PC-9 (cell line): ENCODE results near the gene ZDHHC5. TPM values are rescaled to one million over a fixed set of nuclear protein-coding genes. Genes with fewer than 3 reads are reported as not detected.
A peak's percentile ranks its signal among the peaks of the same experiment; 100 is the strongest.

Source experiments
- BruUV-seq: library from RNA; stranded (reverse); fragments of 400-500 nt; replicated peaks from 2 replicates; lab custom pipeline; 2021; lab: Mats Ljungman, UMichigan
- CTCF ChIA-PET: fragments of 300-600 bp; sonication (Branson Sonifier 250); formaldehyde crosslinking; loops from one replicate; lab custom pipeline; 2022; ENCODE audit warnings: antibody characterized with exemption; lab: Charles Lee
- POLR2A ChIA-PET: fragments of 300-600 bp; sonication (Branson Sonifier 250); formaldehyde crosslinking; loops from one replicate; lab custom pipeline; 2022; ENCODE audit warnings: antibody characterized with exemption; ENCODE audit not compliant: unreplicated experiment; lab: Charles Lee
- DNase-seq, 2 experiments: peaks; one replicate each; pipeline versions ENCODE4 v3.0.0 to v3.0.0-alpha.2; 2015 to 2022; ENCODE audit warnings: mixed read lengths in 1 of 2
- H2AFZ ChIP-seq: fragments of 200-600 bp; sonication (generic); 2 replicates; pipeline ENCODE4 v1.8.1; 2017; ENCODE audit warnings: antibody characterized with exemption
- H3F3A ChIP-seq: fragments of 200-600 bp; sonication (generic); 2 replicates; pipeline ENCODE4 v1.8.1; 2017; ENCODE audit warnings: antibody characterized with exemption, mild to moderate bottlenecking, low read depth; ENCODE audit not compliant: insufficient read depth
- H3K27ac ChIP-seq: fragments of 200-600 bp; sonication (generic); 2 replicates; pipeline ENCODE4 v1.6.1; 2016; ENCODE audit warnings: mixed run types
- H3K27me3 ChIP-seq: fragments of 200-600 bp; sonication (generic); 2 replicates; pipeline ENCODE4 v1.6.1; 2016; ENCODE audit warnings: low read depth, mixed run types; ENCODE audit not compliant: insufficient read depth
- H3K36me3 ChIP-seq: fragments of 200-600 bp; sonication (generic); 2 replicates; pipeline ENCODE4 v1.6.1; 2016; ENCODE audit warnings: low read depth, mixed run types
- H3K4me1 ChIP-seq: fragments of 200-600 bp; sonication (generic); replicated peaks from 2 replicates; pipeline ENCODE4 v1.6.1; 2016; ENCODE audit warnings: mixed run types; ENCODE audit not compliant: insufficient read depth
- H3K4me2 ChIP-seq: fragments of 200-600 bp; sonication (generic); 2 replicates; pipeline ENCODE4 v1.6.1; 2017; ENCODE audit warnings: mixed run types
- H3K4me3 ChIP-seq: fragments of 200-600 bp; sonication (generic); 2 replicates; pipeline ENCODE4 v1.6.1; 2016; ENCODE audit warnings: mixed run types
- H3K79me2 ChIP-seq: fragments of 200-600 bp; sonication (generic); 2 replicates; pipeline ENCODE4 v1.6.1; 2017; ENCODE audit warnings: low read depth, mixed run types
- H3K9me2 ChIP-seq: fragments of 200-600 bp; sonication (generic); 2 replicates; pipeline ENCODE4 v1.8.1; 2017; ENCODE audit warnings: mild to moderate bottlenecking; ENCODE audit not compliant: insufficient read depth
- H3K9me3 ChIP-seq: fragments of 200-600 bp; sonication (generic); 2 replicates; pipeline ENCODE4 v1.8.1; 2016; ENCODE audit warnings: low read depth; ENCODE audit not compliant: insufficient read depth
- H4K20me1 ChIP-seq: fragments of 200-600 bp; sonication (generic); 2 replicates; pipeline ENCODE4 v1.8.1; 2017; ENCODE audit not compliant: insufficient read depth
- EZH2 ChIP-seq: fragments of 200-600 bp; sonication (generic); IDR thresholded peaks from 2 replicates; pipeline ENCODE4 v1.8.0; 2017; ENCODE audit warnings: antibody characterized with exemption, low read depth
- intact Hi-C: fragments of 100-400 bp; cut with micrococcal nuclease; formaldehyde crosslinking; loops from one replicate; pipeline ENCODE4 v1.10.0; 2022; ENCODE audit not compliant: unreplicated experiment
- total RNA-seq: library from RNA; stranded (reverse); gene quantifications from 2 replicates; pipeline ENCODE4 v1.2.3, GENCODE V29; 2021
- TF ChIP-seq, protein P1 (sequence below): fragments of 200-600 bp; sonication (generic); conservative IDR thresholded peaks from 2 replicates; pipeline ENCODE4 v1.6.1; 2017; ENCODE audit warnings: mixed run types, antibody characterized with exemption, mild to moderate bottlenecking, moderate library complexity

The ZDHHC5 gene
- total RNA-seq, 1 experiment from 2014 or later: 94.2 TPM

DNA sequence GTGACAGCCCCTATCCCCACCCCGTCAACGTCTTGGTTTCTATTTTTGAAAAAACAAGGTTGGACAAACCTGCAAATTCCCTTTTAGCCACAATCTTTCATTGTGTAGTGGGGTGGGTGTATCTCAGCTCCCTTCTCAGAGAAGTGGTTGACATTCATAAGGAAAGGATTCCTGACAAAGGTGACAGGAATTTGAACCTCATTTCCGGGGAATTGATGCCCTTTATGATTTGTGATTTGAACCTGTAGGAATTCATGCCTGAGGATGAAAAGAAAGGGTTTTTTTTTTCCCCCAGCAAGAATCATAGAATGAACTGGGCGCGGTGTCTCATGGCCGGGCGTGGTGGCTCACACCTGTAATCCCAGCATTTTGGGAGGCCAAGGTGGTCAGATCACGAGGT, 32.7 kb upstream of the ZDHHC5 start:
- Histone ChIP-seq H3K4me2 (no peak overlapping the region), H2AFZ (no peak overlapping the region), H4K20me1 (no peaks in the 10 kb centered on the region), H3K27me3 (peaks cover 13% of the 10 kb centered on the region; the same call in 1 of the 2 replicates), H3K27ac (no peak overlapping the region), H3K4me3 (no peak overlapping the region), H3F3A (no peaks in the 10 kb centered on the region), H3K36me3 (no peaks in the 10 kb centered on the region), H3K79me2 (no peaks in the 10 kb centered on the region), H3K4me1 (no peaks in the 10 kb centered on the region), H3K9me2 (no peaks in the 10 kb centered on the region), H3K9me3 (no peaks in the 10 kb centered on the region)
- BruUV-seq: no TSS peak
- DNase-seq: peak in 1 of 2 experiments; percentile 66
- ChIA-PET CTCF (interaction anchor here (1.3 kb wide), 1 partner anchor 67 kb away, joined by 4 read pairs; no protein-coding TSS in a partner anchor), POLR2A (interaction anchor here (0.6 kb wide), 1 partner anchor 9 kb away, joined by 3 read pairs; no protein-coding TSS in a partner anchor)
- intact Hi-C loops: no loop called here
- no peak for TF ChIP-seq EZH2
- TF ChIP-seq, protein P1, sequence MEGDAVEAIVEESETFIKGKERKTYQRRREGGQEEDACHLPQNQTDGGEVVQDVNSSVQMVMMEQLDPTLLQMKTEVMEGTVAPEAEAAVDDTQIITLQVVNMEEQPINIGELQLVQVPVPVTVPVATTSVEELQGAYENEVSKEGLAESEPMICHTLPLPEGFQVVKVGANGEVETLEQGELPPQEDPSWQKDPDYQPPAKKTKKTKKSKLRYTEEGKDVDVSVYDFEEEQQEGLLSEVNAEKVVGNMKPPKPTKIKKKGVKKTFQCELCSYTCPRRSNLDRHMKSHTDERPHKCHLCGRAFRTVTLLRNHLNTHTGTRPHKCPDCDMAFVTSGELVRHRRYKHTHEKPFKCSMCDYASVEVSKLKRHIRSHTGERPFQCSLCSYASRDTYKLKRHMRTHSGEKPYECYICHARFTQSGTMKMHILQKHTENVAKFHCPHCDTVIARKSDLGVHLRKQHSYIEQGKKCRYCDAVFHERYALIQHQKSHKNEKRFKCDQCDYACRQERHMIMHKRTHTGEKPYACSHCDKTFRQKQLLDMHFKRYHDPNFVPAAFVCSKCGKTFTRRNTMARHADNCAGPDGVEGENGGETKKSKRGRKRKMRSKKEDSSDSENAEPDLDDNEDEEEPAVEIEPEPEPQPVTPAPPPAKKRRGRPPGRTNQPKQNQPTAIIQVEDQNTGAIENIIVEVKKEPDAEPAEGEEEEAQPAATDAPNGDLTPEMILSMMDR: no peak

DNA sequence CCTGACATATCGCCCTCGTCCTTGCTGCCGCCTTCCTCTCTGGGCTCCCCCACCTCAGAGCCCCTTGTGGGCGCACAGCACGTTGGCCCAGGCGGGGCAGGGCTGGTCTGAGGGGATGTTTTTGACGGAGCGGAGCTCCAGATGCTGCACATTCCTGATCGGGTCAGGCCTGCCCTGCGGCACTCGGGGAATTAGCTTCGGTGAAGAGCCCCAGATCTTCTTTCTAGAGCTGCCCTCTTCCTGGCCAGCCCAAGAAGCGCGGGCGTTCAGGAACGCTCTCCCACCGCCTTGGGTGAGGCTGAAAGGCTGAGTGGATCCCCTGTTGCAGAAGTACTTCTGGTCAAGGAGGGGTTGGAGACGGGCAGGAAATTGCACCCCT, 30.3 kb upstream of the ZDHHC5 start:
- Histone ChIP-seq H3F3A (no peaks in the 10 kb centered on the region), H3K9me2 (no peaks in the 10 kb centered on the region), H2AFZ (no peak overlapping the region), H4K20me1 (no peaks in the 10 kb centered on the region), H3K27ac (no peak overlapping the region), H3K9me3 (no peaks in the 10 kb centered on the region), H3K4me3 (no peak overlapping the region), H3K4me1 (no peaks in the 10 kb centered on the region), H3K4me2 (no peak overlapping the region), H3K36me3 (no peaks in the 10 kb centered on the region), H3K79me2 (no peaks in the 10 kb centered on the region), H3K27me3 (no peaks in the 10 kb centered on the region)
- BruUV-seq: TSS peak; percentile 87
- TF ChIP-seq, protein P1: no peak
- TF ChIP-seq EZH2: no peak
- no peak for DNase-seq
- intact Hi-C loops: no loop called here
- POLR2A ChIA-PET: no interaction called here
- CTCF ChIA-PET: interaction anchor here (0.6 kb wide), 1 partner anchor 11 kb away, joined by 3 read pairs; no protein-coding TSS in a partner anchor

DNA sequence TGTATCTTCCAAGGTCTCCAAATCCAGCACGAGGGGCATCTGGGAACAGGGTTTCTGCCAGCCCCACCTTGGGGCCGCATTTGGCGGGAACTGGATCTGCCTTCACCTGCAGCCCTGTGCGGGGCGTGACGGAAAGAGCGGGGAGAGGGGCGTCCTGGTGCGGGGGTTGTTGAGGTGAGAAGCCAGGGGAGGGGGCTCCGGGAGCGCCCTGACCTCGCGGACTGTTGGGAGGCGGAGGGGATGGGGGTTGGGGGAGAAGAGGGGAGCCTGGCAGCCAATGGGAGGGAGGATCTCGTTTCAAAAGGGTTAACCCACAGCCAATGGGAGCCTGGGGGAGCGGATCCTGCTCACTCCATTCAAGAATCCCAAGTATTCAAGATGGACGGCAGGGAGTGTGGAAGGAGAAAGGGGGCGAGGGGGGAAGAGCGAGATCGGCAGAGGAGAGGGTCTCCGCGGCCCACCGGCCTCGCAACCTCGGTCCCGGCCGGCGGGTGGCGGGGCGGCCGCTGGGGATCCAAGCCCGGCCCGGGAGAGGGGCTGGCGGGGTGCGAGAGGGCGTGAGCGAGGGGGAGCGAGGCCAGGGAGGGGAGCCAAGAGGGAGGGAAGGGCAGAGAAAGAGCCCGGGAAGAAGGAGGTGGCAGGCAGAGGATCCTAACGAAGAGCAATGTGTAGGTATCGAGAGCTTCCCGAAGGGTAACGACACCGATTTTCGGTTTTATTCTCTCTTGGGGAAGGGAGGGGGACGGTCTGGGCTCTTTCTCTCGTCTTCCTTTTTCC, 29.7 kb upstream of the ZDHHC5 start:
- no peak overlapping the region for H2AFZ ChIP-seq
- intact Hi-C loops: no loop called here
- no peaks in the 10 kb centered on the region for H3K79me2 ChIP-seq
- H3K27ac ChIP-seq: no peak overlapping the region
- H3K4me2 ChIP-seq: peak overlapping the region; percentile 40
- BruUV-seq: no TSS peak
- no peaks in the 10 kb centered on the region for H3F3A ChIP-seq
- ChIA-PET CTCF (interaction anchor here (0.6 kb wide), 2 partner anchors 12 to 387 kb away, joined by 3 read pairs; no protein-coding TSS in a partner anchor), POLR2A (no interaction called here)
- H3K9me3 ChIP-seq: no peaks in the 10 kb centered on the region
- no peaks in the 10 kb centered on the region for H3K36me3 ChIP-seq
- no peaks in the 10 kb centered on the region for H3K27me3 ChIP-seq
- TF ChIP-seq EZH2: no peak
- TF ChIP-seq, protein P1: no peak
- H3K4me3 ChIP-seq: no peak overlapping the region; the same call in 1 of the 2 replicates
- no peaks in the 10 kb centered on the region for H3K4me1 ChIP-seq
- no peaks in the 10 kb centered on the region for H3K9me2 ChIP-seq
- H4K20me1 ChIP-seq: no peaks in the 10 kb centered on the region
- DNase-seq: peak in 1 of 2 experiments; percentile 71
